ENCODE data around the gene SCT.

- no peak for TF ChIP-seq CTCF (IDR thresholded peaks at IDR 0.05; ENCODE audit: extremely low read depth in 1 of 2, insufficient read depth in 1 of 2, low read depth in 1 of 2, low read length in 2 of 2)
- TF ChIP-seq POLR2A (IDR thresholded peaks at IDR 0.05; ENCODE audit: low read depth, low read length): no peak
- no peak for TF ChIP-seq EZH2 (IDR thresholded peaks at IDR 0.05; ENCODE audit: borderline replicate concordance, low read depth, low read length, severe bottlenecking)
- no peak for TF ChIP-seq MAX (IDR thresholded peaks at IDR 0.05; ENCODE audit: insufficient read depth, insufficient read length)
Measured at GRCh38 chr11:624705-625635, 2.0 kb downstream of the SCT start, which contains the start of gene CDHR5.

Measured in endothelial cell of umbilical vein (primary cell).